HG02642 (cell line): Measurements from ENCODE around the gene METTL18.

Experiments
- ATAC-seq: cut with Tn5 transposase; IDR thresholded peaks from one replicate; pipeline ENCODE4 v1.9.1; 2021; ENCODE audit warnings: mild to moderate bottlenecking; ENCODE audit not compliant: unreplicated experiment, poor library complexity

Gene METTL18

GRCh38 chr1:169788402-169788801 lies 6.3 kb downstream of the METTL18 start:
- no peak for ATAC-seq

- no peak for ATAC-seq
Measured at GRCh38 chr1:169786974-169787373, 7.7 kb downstream of the METTL18 start.

- ATAC-seq: no peak
Measured at GRCh38 chr1:169785267-169785666, 9.4 kb downstream of the METTL18 start.

GRCh38 chr1:169784102-169784501 lies 10.6 kb downstream of the METTL18 start:
- no peak for ATAC-seq

GRCh38 chr1:169782596-169782995 lies 12.1 kb downstream of the METTL18 start:
- no peak for ATAC-seq

- no peak for ATAC-seq
Measured at GRCh38 chr1:169779970-169780369, 14.7 kb downstream of the METTL18 start.

GRCh38 chr1:169779150-169779549 lies 15.6 kb downstream of the METTL18 start:
- no peak for ATAC-seq

- no peak for ATAC-seq
Measured at GRCh38 chr1:169776440-169776839, 18.3 kb downstream of the METTL18 start.

GRCh38 chr1:169768161-169768560 lies 26.5 kb downstream of the METTL18 start:
- ATAC-seq: no peak

GRCh38 chr1:169765580-169766331 lies 29.0 kb downstream of the METTL18 start:
- no peak for ATAC-seq

- ATAC-seq: no peak
Measured at GRCh38 chr1:169764919-169765318, 29.8 kb downstream of the METTL18 start.

- no peak for ATAC-seq
Measured at GRCh38 chr1:169762699-169763098, 32.0 kb downstream of the METTL18 start.

- no peak for ATAC-seq
Measured at GRCh38 chr1:169759038-169759437, 35.7 kb downstream of the METTL18 start.

- ATAC-seq: no peak
Measured at GRCh38 chr1:169753549-169753948, 41.2 kb downstream of the METTL18 start.

- ATAC-seq: no peak
Measured at GRCh38 chr1:169750041-169750440, 44.7 kb downstream of the METTL18 start.

- ATAC-seq: no peak
Measured at GRCh38 chr1:169746550-169746949, 48.2 kb downstream of the METTL18 start.

GRCh38 chr1:169745015-169745861 lies 49.5 kb downstream of the METTL18 start:
- ATAC-seq: no peak
